ENCODE results near the gene SPG11.

DNA sequence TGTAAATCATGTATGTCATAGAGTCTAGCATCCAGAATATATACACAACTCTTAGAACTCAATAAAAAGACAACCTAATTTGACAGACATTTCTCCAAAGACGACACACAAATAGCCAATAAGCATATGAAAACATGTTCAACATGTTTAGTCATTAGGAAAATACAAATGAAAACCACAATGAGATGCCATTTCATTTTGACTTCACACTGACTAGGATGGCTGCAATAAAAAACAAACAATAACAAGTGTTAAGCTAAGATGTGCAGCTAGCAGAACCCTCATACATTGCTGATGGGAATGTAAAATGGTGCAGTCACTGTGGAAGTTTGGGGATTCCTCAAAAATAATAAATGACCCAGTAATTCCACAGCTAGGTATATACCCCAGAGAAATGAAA, 16.4 kb downstream of the SPG11 start:
- no peak for TF ChIP-seq DPF2 (IDR thresholded peaks at IDR 0.05)
- TF ChIP-seq FOXK2 (IDR thresholded peaks at IDR 0.05), result no peak
- no peak for TF ChIP-seq HDAC2 (IDR thresholded peaks at IDR 0.05)
- TF ChIP-seq, protein P1, sequence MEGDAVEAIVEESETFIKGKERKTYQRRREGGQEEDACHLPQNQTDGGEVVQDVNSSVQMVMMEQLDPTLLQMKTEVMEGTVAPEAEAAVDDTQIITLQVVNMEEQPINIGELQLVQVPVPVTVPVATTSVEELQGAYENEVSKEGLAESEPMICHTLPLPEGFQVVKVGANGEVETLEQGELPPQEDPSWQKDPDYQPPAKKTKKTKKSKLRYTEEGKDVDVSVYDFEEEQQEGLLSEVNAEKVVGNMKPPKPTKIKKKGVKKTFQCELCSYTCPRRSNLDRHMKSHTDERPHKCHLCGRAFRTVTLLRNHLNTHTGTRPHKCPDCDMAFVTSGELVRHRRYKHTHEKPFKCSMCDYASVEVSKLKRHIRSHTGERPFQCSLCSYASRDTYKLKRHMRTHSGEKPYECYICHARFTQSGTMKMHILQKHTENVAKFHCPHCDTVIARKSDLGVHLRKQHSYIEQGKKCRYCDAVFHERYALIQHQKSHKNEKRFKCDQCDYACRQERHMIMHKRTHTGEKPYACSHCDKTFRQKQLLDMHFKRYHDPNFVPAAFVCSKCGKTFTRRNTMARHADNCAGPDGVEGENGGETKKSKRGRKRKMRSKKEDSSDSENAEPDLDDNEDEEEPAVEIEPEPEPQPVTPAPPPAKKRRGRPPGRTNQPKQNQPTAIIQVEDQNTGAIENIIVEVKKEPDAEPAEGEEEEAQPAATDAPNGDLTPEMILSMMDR (IDR thresholded peaks at IDR 0.05 in 2 of 3, conservative IDR thresholded peaks at IDR 0.05 in 1 of 3; ENCODE audit: control insufficient read depth in 2 of 3, extremely low read depth in 1 of 3, insufficient read depth in 1 of 3, low read depth in 3 of 3, low read length in 3 of 3), result no peak
